GM12878 (cell line): ENCODE results near the gene DAGLA. TPM values are rescaled to one million over a fixed set of nuclear protein-coding genes. Genes with fewer than 3 reads are reported as not detected.

ENCODE experiments used
- ATF2 ChIP-seq: IDR thresholded peaks from 2 replicates; pipeline ENCODE4 v1.6.1; 2012; ENCODE audit warnings: low read length, inconsistent platforms
- CBFB ChIP-seq: IDR thresholded peaks from 2 replicates; pipeline ENCODE4 v1.6.1; 2016; ENCODE audit warnings: antibody characterized with exemption, low read depth
- CREM ChIP-seq: IDR thresholded peaks from 2 replicates; pipeline ENCODE4 v1.6.1; 2014; ENCODE audit warnings: antibody characterized with exemption, low read depth
- DPF2 ChIP-seq: fragments of 450-650 bp; IDR thresholded peaks from 2 replicates; pipeline ENCODE4 v1.6.1; 2017; ENCODE audit warnings: mild to moderate bottlenecking
- EED ChIP-seq: sonication (generic); IDR thresholded peaks from 2 replicates; pipeline ENCODE4 v1.6.1; 2016; ENCODE audit warnings: antibody characterized with exemption, low read depth
- ELK1 ChIP-seq: IDR thresholded peaks from 2 replicates; pipeline ENCODE4 v1.6.1; 2012; ENCODE audit warnings: low read depth, low read length, improper control_type of control experiment
- KAT2A ChIP-seq: conservative IDR thresholded peaks from 2 replicates; pipeline ENCODE4 v1.6.1; 2011; ENCODE audit warnings: low read depth, low read length; ENCODE audit not compliant: control insufficient read depth
- LARP7 ChIP-seq: fragments of 450-650 bp; IDR thresholded peaks from 2 replicates; pipeline ENCODE4 v1.6.1; 2017; ENCODE audit warnings: mild to moderate bottlenecking
- NFYA ChIP-seq: IDR thresholded peaks from 2 replicates; pipeline ENCODE4 v1.6.1; 2011; ENCODE audit warnings: low read depth, mild to moderate bottlenecking, low read length, improper control_type of control experiment, borderline replicate concordance
- NR2C1 ChIP-seq: fragments of 450-650 bp; IDR thresholded peaks from 2 replicates; pipeline ENCODE4 v1.6.1; 2017; ENCODE audit warnings: antibody characterized with exemption, mild to moderate bottlenecking, moderate library complexity
- NR2F1 ChIP-seq: fragments of 450-650 bp; conservative IDR thresholded peaks from 2 replicates; pipeline ENCODE4 v1.6.1; 2017; ENCODE audit warnings: mild to moderate bottlenecking
- PAX5 ChIP-seq: IDR thresholded peaks from 2 replicates; pipeline ENCODE4 v1.6.1; 2011; ENCODE audit warnings: low read depth, low read length, borderline replicate concordance
- PAX8 ChIP-seq: fragments of 450-650 bp; IDR thresholded peaks from 2 replicates; pipeline ENCODE4 v1.6.1; 2017; ENCODE audit warnings: mild to moderate bottlenecking, moderate library complexity
- POLR2A ChIP-seq: IDR thresholded peaks from 2 replicates; pipeline ENCODE4 v1.6.1; 2011; ENCODE audit warnings: low read depth, mild to moderate bottlenecking, low read length
- RFX5 ChIP-seq: IDR thresholded peaks from 2 replicates; pipeline ENCODE4 v1.6.1; 2011; ENCODE audit warnings: low read depth, low read length, improper control_type of control experiment
- RUNX3 ChIP-seq: IDR thresholded peaks from 2 replicates; pipeline ENCODE4 v1.6.1; 2012; ENCODE audit warnings: low read length, inconsistent platforms
- SKIL ChIP-seq: fragments of 450-650 bp; IDR thresholded peaks from 2 replicates; pipeline ENCODE4 v1.6.1; 2017; ENCODE audit warnings: mild to moderate bottlenecking, low read depth, inconsistent platforms; ENCODE audit not compliant: poor library complexity, severe bottlenecking
- SMAD5 ChIP-seq: IDR thresholded peaks from 2 replicates; pipeline ENCODE4 v1.6.1; 2016; ENCODE audit warnings: antibody characterized with exemption, low read depth
- SP1 ChIP-seq: IDR thresholded peaks from one replicate; pipeline ENCODE4 v1.6.1; 2011; ENCODE audit warnings: low read depth, low read length
- STAT3 ChIP-seq: IDR thresholded peaks from 2 replicates; pipeline ENCODE4 v1.6.1; 2011; ENCODE audit warnings: low read depth, low read length, improper control_type of control experiment
- TCF3 ChIP-seq: IDR thresholded peaks from 2 replicates; pipeline ENCODE4 v1.6.1; 2012; ENCODE audit warnings: low read depth, mild to moderate bottlenecking, low read length, borderline replicate concordance; ENCODE audit not compliant: insufficient read depth
- ZBTB11 ChIP-seq: fragments of 450-650 bp; formaldehyde crosslinking; IDR thresholded peaks from 2 replicates; pipeline ENCODE4 v1.5.0; 2022; ENCODE audit warnings: mild to moderate bottlenecking, missing genetic modification characterization
- ZNF24 ChIP-seq: fragments of 450-650 bp; IDR thresholded peaks from 2 replicates; pipeline ENCODE4 v1.6.1; 2017; ENCODE audit warnings: antibody characterized with exemption, mild to moderate bottlenecking
- ZNF384 ChIP-seq: IDR thresholded peaks from 2 replicates; pipeline ENCODE4 v1.6.1; 2012; ENCODE audit warnings: low read depth, mild to moderate bottlenecking, low read length, improper control_type of control experiment, borderline replicate concordance
- polyA plus RNA-seq, 11 experiments: library from polyadenylated mRNA; depleted of rRNA in 4 of 11; unstranded in 6 of 11; stranded (reverse) in 5 of 11; fragments of >200 nt; fragmentation: Nextera tagmentation in 4 of 11; fragmentation: Illumina TruSeq in 1 of 11; extraction: Ambion mirVana in 4 of 11; extraction: Trizol in 1 of 11; gene quantifications; 1 replicate in 1 of 11; 2 replicates in 10 of 11; pipeline versions ENCODE4 v1.2.1 to v1.2.3, GENCODE V29; 2011 to 2016; ENCODE audit warnings: inconsistent platforms in 2 of 11, missing spikeins in 2 of 11, low read depth in 1 of 11
- total RNA-seq, 4 experiments: library from RNA; depleted of rRNA in 3 of 4; stranded (reverse); fragments of >200 nt in 3 of 4; fragmentation: Illumina TruSeq in 1 of 4; extraction: Trizol in 1 of 4; gene quantifications; 2 replicates each; pipeline versions ENCODE4 v1.2.1 to v1.2.3, GENCODE V29; 2013 to 2021

The DAGLA gene
- total and polyA plus RNA-seq, 10 of the 15 experiments (the other 5 are each of a cell fraction or from before 2014, with no cell fraction given) = 0.05 TPM; not detected in 9

- TF ChIP-seq SMAD5 (no peak), SP1 (peak; percentile 22), CBFB (no peak), SKIL (no peak), PAX8 (no peak), ELK1 (no peak), CREM (0 out of 2 replicates have a peak, but pooled peaks have one; percentile 13), PAX5 (no peak), ATF2 (no peak), NR2C1 (no peak), STAT3 (no peak), ZNF384 (no peak), EED (no peak), ZBTB11 (CRISPR knock-in tag) (no peak), LARP7 (peak; percentile 17; the same call in 1 of the 2 replicates), NFYA (no peak), RFX5 (no peak), ZNF24 (no peak), DPF2 (no peak), RUNX3 (no peak), TCF3 (peak; percentile 84; the same call in 1 of the 2 replicates), KAT2A (no peak), POLR2A (no peak), NR2F1 (no peak)
Observed at GRCh38 chr11:61733120-61733978, 53.2 kb downstream of the DAGLA start (continued).
